ENCODE results near the gene CDH22.

The CDH22 gene

GRCh38 chr20:46203510-46203837 is 104.8 kb downstream of the CDH22 start:
- in situ Hi-C loops (cut with MboI; ENCODE audit: low sequenced_read_pairs) = no loop called here

DNA sequence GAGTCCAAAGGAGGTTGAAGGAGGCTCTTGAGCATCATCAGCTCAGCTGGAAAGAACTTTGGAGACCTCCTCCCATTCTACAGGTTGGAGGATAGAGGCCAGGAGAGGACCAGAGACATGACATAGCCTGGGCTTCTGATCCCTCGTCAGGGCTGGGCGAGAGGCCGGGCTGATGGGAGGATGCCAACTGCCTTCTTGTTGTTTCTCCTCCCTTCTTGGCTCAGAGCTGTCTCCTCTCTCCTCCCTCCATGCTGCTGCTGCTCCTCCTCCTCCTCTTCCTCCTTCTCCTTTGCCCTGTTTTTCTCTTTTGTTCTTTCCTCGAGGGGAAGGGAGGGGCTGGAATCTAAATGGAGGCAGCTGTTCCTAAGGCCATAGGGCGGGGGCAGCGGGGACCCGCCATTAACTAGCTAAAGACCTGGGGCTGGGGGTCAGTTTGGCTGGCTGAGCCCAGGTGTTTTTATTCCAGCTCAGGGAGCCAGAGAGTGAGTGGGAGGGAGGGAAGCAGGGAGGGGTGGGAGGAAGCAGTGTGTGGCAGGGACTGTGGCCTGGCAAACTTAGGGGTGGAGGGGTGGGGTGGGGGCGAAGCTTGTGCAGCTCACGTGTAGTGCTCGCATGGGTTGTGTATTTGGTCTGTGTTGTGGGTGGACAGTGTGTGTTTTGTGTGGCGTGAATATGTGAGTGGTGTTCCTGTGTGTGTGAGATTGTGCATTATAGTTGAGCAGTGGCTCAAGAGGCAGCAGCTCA is 105.4 kb downstream of the CDH22 start:
- in situ Hi-C loops (cut with MboI; ENCODE audit: low sequenced_read_pairs) = no loop called here

DNA sequence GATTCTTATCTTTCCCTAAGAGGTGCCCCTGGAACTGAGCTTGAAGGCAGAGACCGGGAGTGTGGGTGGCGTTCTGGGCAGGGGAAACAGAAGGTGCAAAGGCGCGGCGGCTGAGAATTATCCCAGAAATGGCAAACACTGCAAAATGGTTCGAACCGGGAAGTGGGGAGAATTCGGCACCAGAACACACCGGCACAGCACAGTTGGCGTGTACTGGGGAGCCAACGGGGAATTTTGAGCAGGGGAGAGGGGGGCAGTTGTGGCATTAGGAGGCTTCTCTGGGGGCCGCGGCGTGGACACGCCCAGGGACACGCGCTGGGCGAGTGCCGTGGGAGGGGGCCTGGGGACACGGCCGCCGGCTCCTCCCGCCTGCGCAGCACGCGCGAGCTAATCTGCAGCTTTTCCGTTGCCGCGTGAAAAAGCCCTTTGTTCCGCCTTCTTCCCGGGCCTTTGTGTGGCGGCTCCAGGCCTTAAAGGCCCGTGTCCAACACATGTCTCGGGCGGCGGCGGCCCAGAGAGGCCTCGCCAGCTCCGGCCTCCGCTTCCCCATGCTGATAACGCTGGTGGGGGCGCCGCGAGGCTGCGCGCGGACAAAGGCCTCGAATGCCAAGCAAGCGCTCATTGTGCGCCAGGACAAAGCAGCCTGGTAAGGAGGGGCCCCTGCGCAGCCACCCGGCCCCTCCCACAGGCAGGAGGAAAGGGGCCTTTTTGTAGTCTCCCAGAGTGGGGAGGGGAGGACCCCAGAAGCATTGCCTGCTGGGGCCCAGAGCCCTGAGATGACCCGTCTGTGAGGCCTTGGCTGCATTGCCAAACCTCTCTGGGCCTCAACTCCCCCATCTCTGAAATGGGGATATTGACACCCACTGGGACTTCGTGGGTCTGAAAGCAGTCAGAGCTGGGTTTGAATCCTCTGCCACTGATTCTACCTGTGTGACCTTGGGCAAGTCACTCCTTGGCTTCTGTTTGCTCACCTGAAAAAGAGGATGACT is 107.4 kb downstream of the CDH22 start:
- in situ Hi-C loops (cut with MboI; ENCODE audit: low sequenced_read_pairs) = no loop called here

DNA sequence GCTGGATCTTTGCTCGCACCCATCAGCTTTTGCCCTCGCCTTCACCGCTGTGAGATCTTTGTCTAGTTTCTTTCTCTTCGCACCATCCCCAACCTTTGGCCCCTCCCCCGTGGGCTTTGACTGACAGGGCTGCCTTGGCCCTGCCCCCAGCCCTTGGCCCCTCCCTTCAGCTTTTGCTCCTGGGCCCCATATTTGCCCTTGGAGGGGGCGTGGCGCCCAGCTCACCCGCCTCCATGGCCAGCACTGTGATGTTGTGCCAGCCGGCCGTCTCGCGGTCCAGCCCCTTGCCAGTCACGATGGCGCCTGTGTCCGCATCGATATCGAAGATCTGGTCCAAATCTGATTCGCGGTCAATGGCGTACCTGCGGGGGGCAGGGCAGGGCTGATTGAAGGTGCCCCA is 109.1 kb downstream of the CDH22 start:
- in situ Hi-C loops (cut with MboI; ENCODE audit: low sequenced_read_pairs) = no loop called here

DNA sequence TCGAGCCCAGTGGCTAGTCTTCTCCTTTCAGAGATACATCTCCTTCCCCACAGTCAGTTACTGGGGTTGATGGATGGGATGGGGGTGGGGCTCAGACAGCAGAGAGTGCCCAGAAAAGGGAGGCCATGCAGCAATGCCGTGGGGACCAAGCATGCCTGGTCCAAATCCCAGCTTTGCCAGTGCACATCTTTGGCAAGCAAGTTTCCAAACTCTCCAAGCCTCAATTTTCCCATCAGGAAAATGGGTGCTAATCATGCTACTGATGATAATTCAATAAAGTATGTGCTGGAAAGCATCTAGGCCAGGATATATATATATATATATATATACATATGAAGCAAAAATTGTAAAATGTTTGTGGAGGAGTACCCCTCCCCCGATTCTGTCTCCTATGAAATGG is 111.3 kb downstream of the CDH22 start:
- in situ Hi-C loops (cut with MboI; ENCODE audit: low sequenced_read_pairs) = no loop called here

- in situ Hi-C loops (cut with MboI; ENCODE audit: low sequenced_read_pairs) = no loop called here
Observed at GRCh38 chr20:46195264-46196036, 112.8 kb downstream of the CDH22 start.

GRCh38 chr20:46194409-46194808 is 113.9 kb downstream of the CDH22 start:
- in situ Hi-C loops (cut with MboI; ENCODE audit: low sequenced_read_pairs) = no loop called here

- in situ Hi-C loops (cut with MboI; ENCODE audit: low sequenced_read_pairs) = no loop called here
Observed at GRCh38 chr20:46192376-46192944, 115.8 kb downstream of the CDH22 start.

DNA sequence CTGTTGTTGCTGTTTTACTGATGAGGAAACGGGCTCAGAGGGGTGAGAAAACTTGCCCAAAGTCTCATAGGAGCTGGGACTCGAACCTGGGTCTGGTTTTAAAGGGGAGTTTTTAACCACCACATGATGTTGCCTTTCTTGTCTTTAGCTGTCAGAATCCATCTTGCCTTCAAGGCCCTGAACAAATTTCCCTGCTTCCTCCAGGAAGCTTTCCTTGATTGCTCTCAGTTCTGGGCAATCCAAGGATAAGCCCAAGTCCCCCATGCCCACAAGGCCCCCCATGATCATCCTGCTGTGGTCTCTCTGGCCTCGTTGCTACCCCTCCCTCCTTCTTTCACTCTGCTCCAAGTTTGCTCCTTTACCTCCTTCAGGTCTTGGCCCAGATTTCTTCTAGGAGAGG is 116.7 kb downstream of the CDH22 start:
- in situ Hi-C loops (cut with MboI; ENCODE audit: low sequenced_read_pairs) = no loop called here

DNA sequence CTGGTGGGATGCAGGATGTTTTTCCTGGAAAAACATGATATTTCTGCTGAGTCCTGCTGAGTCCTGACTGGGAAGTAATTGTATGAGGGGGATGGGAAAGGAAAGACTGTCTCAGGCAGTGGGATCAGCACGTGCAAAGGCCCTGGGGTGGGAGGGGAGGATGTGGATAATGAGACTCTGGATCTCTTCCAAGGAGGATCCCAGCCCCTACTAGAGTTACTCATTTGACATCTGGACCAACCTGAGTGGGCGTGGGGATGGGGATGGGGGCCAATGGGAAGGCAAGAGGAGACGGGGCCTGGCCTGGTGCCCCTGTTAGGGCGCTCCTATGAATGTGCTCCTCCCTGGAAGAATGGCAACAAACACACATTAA is 117.1 kb downstream of the CDH22 start:
- in situ Hi-C loops (cut with MboI; ENCODE audit: low sequenced_read_pairs) = no loop called here

GRCh38 chr20:46190478-46191167 is 117.7 kb downstream of the CDH22 start:
- in situ Hi-C loops (cut with MboI; ENCODE audit: low sequenced_read_pairs) = no loop called here

- in situ Hi-C loops (cut with MboI; ENCODE audit: low sequenced_read_pairs) = no loop called here
Observed at GRCh38 chr20:46188866-46189541, 119.3 kb downstream of the CDH22 start.

DNA sequence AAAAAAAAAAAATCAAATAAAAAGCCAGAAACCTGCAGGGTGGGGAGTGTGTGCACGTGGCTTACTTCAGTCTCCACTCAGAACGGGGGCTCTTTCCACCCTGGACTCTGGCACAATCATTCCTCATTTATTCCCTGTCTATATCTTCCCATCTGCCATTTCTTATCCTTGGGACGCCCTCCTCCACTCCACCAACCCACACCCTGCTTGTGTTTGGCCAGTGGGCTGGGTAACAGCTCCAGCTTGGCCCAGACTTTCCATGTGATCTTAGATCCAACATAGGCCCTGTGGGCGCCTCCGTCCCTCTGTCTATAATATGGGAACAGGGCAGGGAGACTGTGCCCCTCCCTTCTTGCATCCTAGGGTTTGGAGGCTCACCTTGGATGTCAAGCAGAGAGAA is 122.1 kb downstream of the CDH22 start:
- in situ Hi-C loops (cut with MboI; ENCODE audit: low sequenced_read_pairs) = no loop called here

- in situ Hi-C loops (cut with MboI; ENCODE audit: low sequenced_read_pairs) = no loop called here
Observed at GRCh38 chr20:46185353-46185752, 122.9 kb downstream of the CDH22 start.

DNA sequence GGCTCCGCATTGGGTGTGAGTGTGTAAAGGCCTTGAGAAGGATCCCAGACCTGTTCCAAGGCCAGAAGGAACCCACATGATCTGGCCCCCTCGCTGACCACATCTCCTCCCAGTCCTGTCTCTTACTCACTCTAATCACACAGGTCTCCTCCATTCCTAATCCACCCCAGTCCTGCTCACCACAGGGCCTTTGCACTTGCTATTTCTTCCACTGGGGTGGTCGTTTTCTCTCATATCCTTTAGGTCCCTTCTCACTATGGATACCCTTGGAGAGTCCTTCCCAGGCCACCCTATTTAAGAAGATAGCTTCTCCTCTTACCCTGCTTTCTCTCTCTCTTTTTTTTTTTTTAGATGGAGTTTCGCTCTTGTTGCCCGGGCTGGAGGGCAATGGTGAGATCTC is 124.5 kb downstream of the CDH22 start:
- in situ Hi-C loops (cut with MboI; ENCODE audit: low sequenced_read_pairs) = no loop called here

DNA sequence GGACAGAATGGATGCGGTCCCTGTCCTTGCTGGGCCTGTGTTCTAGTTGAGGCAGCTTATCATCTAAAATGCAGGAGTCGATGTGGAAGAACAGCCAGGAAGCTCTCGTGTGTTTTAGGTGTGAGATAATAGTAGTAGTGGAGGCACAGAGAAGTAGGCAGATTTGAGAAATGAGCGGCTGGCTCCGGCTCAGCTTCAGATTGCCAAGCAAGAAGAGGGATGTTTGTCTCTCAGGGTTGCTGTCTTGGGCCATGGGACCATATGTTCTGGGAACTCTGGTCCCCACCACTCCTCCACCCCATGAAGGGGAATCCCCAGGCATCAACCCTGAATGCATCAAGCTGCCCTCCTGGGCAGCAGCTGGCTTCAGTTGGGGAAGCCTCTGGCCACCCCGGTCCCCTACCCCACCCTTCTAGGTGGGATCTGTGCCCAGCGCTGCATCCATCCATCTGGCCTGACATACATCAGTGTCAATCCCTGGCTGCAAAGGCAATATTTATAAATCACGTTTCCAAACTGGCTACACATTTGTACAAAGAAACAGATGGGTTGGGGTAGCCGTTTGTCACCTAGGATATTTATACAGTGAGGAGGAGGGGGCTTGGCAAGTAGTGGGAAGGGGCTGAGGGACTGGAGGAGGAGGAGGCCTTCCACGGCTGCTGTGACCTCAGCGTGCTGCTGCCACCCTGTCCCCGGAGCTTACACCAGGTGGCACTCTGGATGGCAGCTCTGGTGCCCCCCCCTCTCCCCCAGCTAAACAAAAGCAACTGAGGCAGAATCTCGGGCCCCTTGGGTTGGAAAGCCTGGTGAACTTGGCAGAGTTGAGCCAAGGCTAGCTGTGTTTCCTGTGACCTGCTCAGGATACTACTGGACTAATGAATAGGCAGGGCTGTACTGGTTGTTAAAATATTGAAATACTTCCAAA is 125.8 kb downstream of the CDH22 start:
- in situ Hi-C loops (cut with MboI; ENCODE audit: low sequenced_read_pairs) = no loop called here

DNA sequence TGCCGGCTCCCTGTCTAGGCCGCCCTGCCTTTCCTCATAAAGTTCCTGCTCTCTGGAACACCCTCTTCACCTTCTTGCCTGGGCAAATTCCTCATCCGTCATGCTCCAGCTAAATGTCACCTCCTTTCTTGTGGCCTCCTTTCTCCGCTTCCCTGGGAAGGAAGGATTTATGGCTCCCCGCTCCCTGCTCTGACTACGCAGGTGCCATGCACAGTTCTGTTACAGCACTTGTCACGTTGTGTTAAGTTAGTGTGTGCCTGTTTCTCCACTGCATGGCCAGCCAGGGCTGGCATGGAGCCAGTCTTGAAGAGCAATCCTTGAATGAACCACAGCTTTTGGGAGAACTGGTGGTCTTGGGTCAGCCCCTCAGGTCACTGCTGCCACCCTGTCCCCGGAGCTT is 128.4 kb downstream of the CDH22 start:
- in situ Hi-C loops (cut with MboI; ENCODE audit: low sequenced_read_pairs) = no loop called here

DNA sequence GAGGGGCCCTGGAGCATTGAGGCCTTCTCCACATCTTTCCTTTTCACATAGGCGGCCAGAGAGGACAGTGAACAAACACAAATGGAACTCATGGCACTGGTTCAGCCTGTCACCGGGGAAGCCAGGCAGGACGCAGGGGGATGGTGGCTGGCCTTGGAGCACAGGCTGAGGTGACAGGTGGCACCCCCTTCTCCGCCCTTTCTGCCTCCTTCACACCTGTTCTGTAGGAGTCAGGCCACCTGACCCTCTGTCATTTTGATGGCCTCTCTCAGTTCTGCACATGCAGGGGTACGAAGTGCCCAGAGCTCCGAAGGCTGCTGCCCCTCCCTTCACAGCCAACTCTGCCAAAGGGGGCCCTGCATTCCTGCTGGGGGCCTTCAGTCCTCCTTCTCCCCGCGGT is 129.4 kb downstream of the CDH22 start:
- in situ Hi-C loops (cut with MboI; ENCODE audit: low sequenced_read_pairs) = no loop called here

- in situ Hi-C loops (cut with MboI; ENCODE audit: low sequenced_read_pairs) = no loop called here
Observed at GRCh38 chr20:46177768-46178167, 130.5 kb downstream of the CDH22 start.

Data from HL-60/S4 (cell line).